K562 (cell line): ENCODE measurements around the gene PTPN1.

Experiments
- EZH2 ChIP-seq: IDR thresholded peaks from 2 replicates; pipeline ENCODE4 v1.6.1; 2012; ENCODE audit warnings: low read depth, mild to moderate bottlenecking, inconsistent platforms, low read length, borderline replicate concordance
- KAT2B ChIP-seq: IDR thresholded peaks from one replicate; pipeline ENCODE4 v1.6.1; 2012; ENCODE audit warnings: low read depth, mild to moderate bottlenecking, control low read depth, inconsistent platforms, low read length, moderate library complexity
- PATZ1 ChIP-seq: fragments of 250-450 bp; sonication (Bioruptor Pico); IDR thresholded peaks from 2 replicates; pipeline ENCODE4 v1.5.0; 2020; ENCODE audit warnings: mild to moderate bottlenecking, borderline replicate concordance
- PHB2 ChIP-seq: fragments of 450-650 bp; IDR thresholded peaks from 2 replicates; pipeline ENCODE4 v1.6.1; 2017; ENCODE audit warnings: low read depth
- POLR2A ChIP-seq: fragments of 450-650 bp; conservative IDR thresholded peaks from 2 replicates; pipeline ENCODE4 v1.6.1; 2016
- SMARCA5 ChIP-seq: fragments of 450-650 bp; IDR thresholded peaks from 2 replicates; pipeline ENCODE4 v1.6.1; 2016
- SREBF2 ChIP-seq: sonication (generic); formaldehyde crosslinking; IDR thresholded peaks from 2 replicates; pipeline ENCODE4 v1.4.0; 2020; ENCODE audit warnings: mild to moderate bottlenecking, missing genetic modification reagents
- THAP12 ChIP-seq: fragments of 250-450 bp; sonication (Bioruptor Pico); IDR thresholded peaks from 2 replicates; pipeline ENCODE4 v1.9.0; 2021; ENCODE audit warnings: mild to moderate bottlenecking, inconsistent platforms
- ZNF41 ChIP-seq: fragments of 250-450 bp; sonication (Bioruptor Pico); conservative IDR thresholded peaks from 2 replicates; pipeline ENCODE4 v1.4.0; 2020; ENCODE audit warnings: mild to moderate bottlenecking
- TF ChIP-seq, protein P1 (sequence below), 3 experiments: IDR thresholded peaks in 2 of 3; conservative IDR thresholded peaks in 1 of 3; 2 replicates each; pipeline ENCODE4 v1.5.1; 2011 to 2012; ENCODE audit warnings: low read length in 3 of 3, mild to moderate bottlenecking in 3 of 3, control low read depth in 2 of 3, improper control_type of control experiment in 1 of 3, inconsistent platforms in 1 of 3, low read depth in 1 of 3, mixed read lengths in 1 of 3, moderate library complexity in 1 of 3; ENCODE audit not compliant: insufficient read depth in 2 of 3
- TF ChIP-seq, protein P2 (sequence below): sonication (generic); formaldehyde crosslinking; IDR thresholded peaks from 2 replicates; pipeline ENCODE4 v1.9.0; 2022; ENCODE audit warnings: mild to moderate bottlenecking, missing genetic modification reagents
- TF ChIP-seq, protein P3 (sequence below), 3 experiments: fragments of 200-800 bp in 1 of 3; fragments of 250-450 bp in 1 of 3; fragments of 450-650 bp in 1 of 3; sonication (Bioruptor Pico) in 1 of 3; sonication (Bioruptor generic) in 1 of 3; formaldehyde crosslinking in 1 of 3; IDR thresholded peaks; 2 replicates each; pipeline versions ENCODE4 v1.6.1 to v1.8.0; 2016 to 2022; ENCODE audit warnings: mild to moderate bottlenecking in 2 of 3, missing genetic modification characterization in 2 of 3, missing compliant biosample characterization in 1 of 3, moderate library complexity in 1 of 3
- TF ChIP-seq, protein P4 (sequence below), 2 experiments: IDR thresholded peaks; 2 replicates each; pipeline ENCODE4 v1.6.1; 2011; ENCODE audit warnings: borderline replicate concordance in 1 of 2, control low read depth in 1 of 2, low read depth in 1 of 2, low read length in 1 of 2, mild to moderate bottlenecking in 1 of 2, mixed read lengths in 1 of 2, moderate library complexity in 1 of 2; ENCODE audit not compliant: insufficient read depth in 1 of 2, insufficient read length in 1 of 2, poor library complexity in 1 of 2, severe bottlenecking in 1 of 2; ENCODE audit errors: extremely low read depth in 1 of 2

DNA sequence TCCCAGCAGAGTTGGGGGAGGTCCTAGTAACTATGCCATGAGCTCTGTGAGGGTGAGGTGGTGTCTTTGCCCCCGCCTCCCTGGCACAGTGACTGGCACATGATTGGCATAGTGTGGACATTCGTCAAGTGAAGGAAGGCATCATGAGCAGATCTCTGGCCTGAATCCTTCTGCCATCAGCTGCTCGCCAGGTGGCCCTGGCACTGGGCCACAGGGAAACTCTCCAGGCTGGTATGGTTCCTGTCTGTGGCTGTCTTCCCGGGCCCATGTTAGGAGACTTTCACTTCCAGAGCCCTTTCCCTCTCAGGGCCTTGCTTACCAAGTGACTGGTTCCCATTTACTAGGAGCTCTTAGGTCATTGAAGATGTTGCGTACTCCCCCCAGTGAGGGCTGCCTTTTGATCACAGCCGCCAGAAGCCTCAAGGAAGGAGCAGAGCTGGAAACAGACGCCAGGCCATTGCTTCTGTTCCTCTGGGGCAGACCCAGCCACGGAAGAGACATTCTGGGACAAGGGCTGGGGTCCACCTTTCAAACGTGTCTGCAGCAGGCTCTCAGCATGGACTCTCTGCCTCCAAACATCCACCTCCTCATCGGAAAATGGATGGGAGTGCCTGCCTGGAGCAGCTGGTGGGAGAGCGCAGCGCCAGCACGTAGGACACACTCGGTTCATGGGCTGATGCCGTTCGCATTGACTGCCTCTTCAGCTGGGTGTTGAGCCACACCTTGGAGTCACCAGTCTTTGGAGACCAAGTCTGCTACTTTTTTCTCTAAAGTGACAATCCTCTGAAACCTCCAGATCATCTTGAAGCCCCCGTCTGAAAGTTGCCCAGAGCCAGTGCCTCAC, 67.2 kb downstream of the PTPN1 start:
- TF ChIP-seq, protein P1, sequence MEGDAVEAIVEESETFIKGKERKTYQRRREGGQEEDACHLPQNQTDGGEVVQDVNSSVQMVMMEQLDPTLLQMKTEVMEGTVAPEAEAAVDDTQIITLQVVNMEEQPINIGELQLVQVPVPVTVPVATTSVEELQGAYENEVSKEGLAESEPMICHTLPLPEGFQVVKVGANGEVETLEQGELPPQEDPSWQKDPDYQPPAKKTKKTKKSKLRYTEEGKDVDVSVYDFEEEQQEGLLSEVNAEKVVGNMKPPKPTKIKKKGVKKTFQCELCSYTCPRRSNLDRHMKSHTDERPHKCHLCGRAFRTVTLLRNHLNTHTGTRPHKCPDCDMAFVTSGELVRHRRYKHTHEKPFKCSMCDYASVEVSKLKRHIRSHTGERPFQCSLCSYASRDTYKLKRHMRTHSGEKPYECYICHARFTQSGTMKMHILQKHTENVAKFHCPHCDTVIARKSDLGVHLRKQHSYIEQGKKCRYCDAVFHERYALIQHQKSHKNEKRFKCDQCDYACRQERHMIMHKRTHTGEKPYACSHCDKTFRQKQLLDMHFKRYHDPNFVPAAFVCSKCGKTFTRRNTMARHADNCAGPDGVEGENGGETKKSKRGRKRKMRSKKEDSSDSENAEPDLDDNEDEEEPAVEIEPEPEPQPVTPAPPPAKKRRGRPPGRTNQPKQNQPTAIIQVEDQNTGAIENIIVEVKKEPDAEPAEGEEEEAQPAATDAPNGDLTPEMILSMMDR (IDR thresholded peaks at IDR 0.05 in 2 of 3, conservative IDR thresholded peaks at IDR 0.05 in 1 of 3; ENCODE audit: insufficient read depth in 2 of 3, low read depth in 1 of 3, low read length in 3 of 3): no peak
- TF ChIP-seq EZH2 (no peak), KAT2B (no peak), PHB2 (no peak), ZNF41 (CRISPR knock-in tag) (no peak), PATZ1 (no peak), THAP12 (CRISPR knock-in tag) (no peak), SREBF2 (CRISPR knock-in tag) (no peak), POLR2A (no peak), SMARCA5 (no peak)
- TF ChIP-seq, protein P2, sequence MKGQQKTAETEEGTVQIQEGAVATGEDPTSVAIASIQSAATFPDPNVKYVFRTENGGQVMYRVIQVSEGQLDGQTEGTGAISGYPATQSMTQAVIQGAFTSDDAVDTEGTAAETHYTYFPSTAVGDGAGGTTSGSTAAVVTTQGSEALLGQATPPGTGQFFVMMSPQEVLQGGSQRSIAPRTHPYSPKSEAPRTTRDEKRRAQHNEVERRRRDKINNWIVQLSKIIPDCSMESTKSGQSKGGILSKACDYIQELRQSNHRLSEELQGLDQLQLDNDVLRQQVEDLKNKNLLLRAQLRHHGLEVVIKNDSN (CRISPR knock-in tag): no peak
- TF ChIP-seq, protein P3, sequence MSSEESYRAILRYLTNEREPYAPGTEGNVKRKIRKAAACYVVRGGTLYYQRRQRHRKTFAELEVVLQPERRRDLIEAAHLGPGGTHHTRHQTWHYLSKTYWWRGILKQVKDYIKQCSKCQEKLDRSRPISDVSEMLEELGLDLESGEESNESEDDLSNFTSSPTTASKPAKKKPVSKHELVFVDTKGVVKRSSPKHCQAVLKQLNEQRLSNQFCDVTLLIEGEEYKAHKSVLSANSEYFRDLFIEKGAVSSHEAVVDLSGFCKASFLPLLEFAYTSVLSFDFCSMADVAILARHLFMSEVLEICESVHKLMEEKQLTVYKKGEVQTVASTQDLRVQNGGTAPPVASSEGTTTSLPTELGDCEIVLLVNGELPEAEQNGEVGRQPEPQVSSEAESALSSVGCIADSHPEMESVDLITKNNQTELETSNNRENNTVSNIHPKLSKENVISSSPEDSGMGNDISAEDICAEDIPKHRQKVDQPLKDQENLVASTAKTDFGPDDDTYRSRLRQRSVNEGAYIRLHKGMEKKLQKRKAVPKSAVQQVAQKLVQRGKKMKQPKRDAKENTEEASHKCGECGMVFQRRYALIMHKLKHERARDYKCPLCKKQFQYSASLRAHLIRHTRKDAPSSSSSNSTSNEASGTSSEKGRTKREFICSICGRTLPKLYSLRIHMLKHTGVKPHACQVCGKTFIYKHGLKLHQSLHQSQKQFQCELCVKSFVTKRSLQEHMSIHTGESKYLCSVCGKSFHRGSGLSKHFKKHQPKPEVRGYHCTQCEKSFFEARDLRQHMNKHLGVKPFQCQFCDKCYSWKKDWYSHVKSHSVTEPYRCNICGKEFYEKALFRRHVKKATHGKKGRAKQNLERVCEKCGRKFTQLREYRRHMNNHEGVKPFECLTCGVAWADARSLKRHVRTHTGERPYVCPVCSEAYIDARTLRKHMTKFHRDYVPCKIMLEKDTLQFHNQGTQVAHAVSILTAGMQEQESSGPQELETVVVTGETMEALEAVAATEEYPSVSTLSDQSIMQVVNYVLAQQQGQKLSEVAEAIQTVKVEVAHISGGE (CRISPR knock-in tag; IDR thresholded peaks at IDR 0.05): no peak
- TF ChIP-seq, protein P4, sequence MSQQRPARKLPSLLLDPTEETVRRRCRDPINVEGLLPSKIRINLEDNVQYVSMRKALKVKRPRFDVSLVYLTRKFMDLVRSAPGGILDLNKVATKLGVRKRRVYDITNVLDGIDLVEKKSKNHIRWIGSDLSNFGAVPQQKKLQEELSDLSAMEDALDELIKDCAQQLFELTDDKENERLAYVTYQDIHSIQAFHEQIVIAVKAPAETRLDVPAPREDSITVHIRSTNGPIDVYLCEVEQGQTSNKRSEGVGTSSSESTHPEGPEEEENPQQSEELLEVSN (IDR thresholded peaks at IDR 0.05; ENCODE audit: borderline replicate concordance in 1 of 2, extremely low read depth in 1 of 2, insufficient read depth in 1 of 2, insufficient read length in 1 of 2, low read depth in 1 of 2, low read length in 1 of 2, poor library complexity in 1 of 2, severe bottlenecking in 1 of 2): no peak
